Gastroesophageal sphincter (tissue), 4 donors: Measurements from ENCODE around the gene TRIM8. TPM values are rescaled to one million over a fixed set of nuclear protein-coding genes. Genes with fewer than 3 reads are reported as not detected.

Experiments
- ATAC-seq: fragments of 150-250 bp; one replicate; pipeline ENCODE4 v1.9.1; 2016; ENCODE audit warnings: mild to moderate bottlenecking, moderate library complexity
- H3K27ac ChIP-seq, 4 donors: fragments of 200-600 bp; sonication (generic) in 3 of 4; 1 replicate in 3 of 4; 2 replicates in 1 of 4; pipeline ENCODE4 v1.5.1; 2016 to 2019
- H3K27me3 ChIP-seq: fragments of 200-600 bp; sonication (generic); one replicate; pipeline ENCODE4 v1.5.1; 2019
- H3K36me3 ChIP-seq, 2 donors: fragments of 200-600 bp; sonication (generic); one replicate each; pipeline ENCODE4 v1.5.1; 2019; ENCODE audit warnings: control low read depth in 1 of 2
- H3K4me1 ChIP-seq, 3 donors: fragments of 200-600 bp; sonication (generic); 1 replicate in 2 of 3; 2 replicates in 1 of 3; pipeline ENCODE4 v1.5.1; 2016 to 2019; ENCODE audit warnings: control low read depth in 2 of 3
- H3K4me3 ChIP-seq, 2 donors: fragments of 200-600 bp; sonication (generic); one replicate each; pipeline ENCODE4 v1.5.1; 2019; ENCODE audit warnings: mild to moderate bottlenecking in 1 of 2, moderate library complexity in 1 of 2
- H3K9me3 ChIP-seq, 3 donors: fragments of 200-600 bp; sonication (generic); one replicate each; pipeline ENCODE4 v1.5.1; 2017 to 2019; ENCODE audit warnings: control low read depth in 2 of 3
- CTCF ChIP-seq, 4 experiments: fragments of 200-600 bp in 2 of 4; fragments of 450-650 bp in 2 of 4; sonication (generic) in 1 of 4; IDR thresholded peaks; one replicate each; pipeline ENCODE4 v1.5.1; 2017 to 2019; ENCODE audit warnings: antibody characterized with exemption in 4 of 4, mild to moderate bottlenecking in 2 of 4, moderate library complexity in 2 of 4
- EP300 ChIP-seq: sonication (generic); formaldehyde crosslinking; IDR thresholded peaks from one replicate; pipeline ENCODE4 v1.6.1; 2017; ENCODE audit warnings: antibody characterized with exemption, mild to moderate bottlenecking
- POLR2A ChIP-seq, 2 donors: fragments of 450-650 bp; IDR thresholded peaks; one replicate each; pipeline ENCODE4 v1.6.1; 2017; ENCODE audit warnings: antibody characterized with exemption in 2 of 2, mild to moderate bottlenecking in 2 of 2, moderate library complexity in 1 of 2
- POLR2AphosphoS5 ChIP-seq: sonication (generic); formaldehyde crosslinking; IDR thresholded peaks from one replicate; pipeline ENCODE4 v1.6.1; 2017; ENCODE audit warnings: antibody characterized with exemption
- WGBS, 2 donors: methylation state at CpG; one replicate each; pipeline ENCODE4 v1.1.5; 2018; ENCODE audit warnings: low coverage in 1 of 2; 5-methylcytosine and 5-hydroxymethylcytosine counted together
- total RNA-seq, 4 donors: library from RNA; depleted of rRNA; stranded (reverse); fragments of >200 nt; gene quantifications; one replicate each; pipeline ENCODE4 v1.1.0, GENCODE V29; 2016

Gene TRIM8
- total RNA-seq, 4 donors from 2014 or later: 96.7 to 171 (median 131) TPM

GRCh38 chr10:102675666-102676533 lies 31.6 kb downstream of the TRIM8 start:
- ATAC-seq: peak; percentile 41
- Histone ChIP-seq H3K36me3 (no peaks in the 10 kb centered on the region), H3K27me3 (no peaks in the 10 kb centered on the region), H3K4me1 (peaks cover 4 to 71% (median 42%) of the 10 kb centered on the region in 3 donors), H3K9me3 (no peaks in the 10 kb centered on the region), H3K27ac (peak overlapping the region in 3 of 4 donors; percentile 78 to 81 (median 80)), H3K4me3 (no peak overlapping the region)
- WGBS, 2 donors: 11% methylated on average over 10 to 11 of the region's 16 CpGs
- no peak for TF ChIP-seq POLR2A (IDR thresholded peaks at IDR 0.05)
- no peak for TF ChIP-seq CTCF (IDR thresholded peaks at IDR 0.05)
- no peak for TF ChIP-seq POLR2AphosphoS5
- TF ChIP-seq EP300: no peak

- Histone ChIP-seq H3K4me1 (peaks cover 4 to 71% (median 42%) of the 10 kb centered on the region in 3 donors), H3K36me3 (peaks cover 0 to 6% of the 10 kb centered on the region in 2 donors)
These were observed 32.4 kb downstream of the TRIM8 start for GRCh38 chr10:102676534-102677315.

GRCh38 chr10:102677331-102678067 lies 33.2 kb downstream of the TRIM8 start:
- H3K27me3 ChIP-seq: no peaks in the 10 kb centered on the region
- H3K36me3 ChIP-seq: peaks cover 0 to 14% of the 10 kb centered on the region in 2 donors
- no peak for TF ChIP-seq POLR2AphosphoS5
- no peak for TF ChIP-seq EP300
- TF ChIP-seq POLR2A (IDR thresholded peaks at IDR 0.05): no peak
- no peak for TF ChIP-seq CTCF (IDR thresholded peaks at IDR 0.05)
- WGBS, 2 donors: 90% methylated on average over 2 of the region's 9 CpGs; no CpG with 5 or more reads in 1 of the 2 donors
- no peak overlapping the region for H3K4me3 ChIP-seq
- no peak for ATAC-seq
- peak overlapping the region in 3 of 4 donors; percentile 20 to 78 (median 64) for H3K27ac ChIP-seq
- H3K9me3 ChIP-seq: no peaks in the 10 kb centered on the region
- peaks cover 4 to 69% (median 42%) of the 10 kb centered on the region in 3 donors for H3K4me1 ChIP-seq

More at GRCh38 chr10:102676534-102677315, 32.4 kb downstream of the TRIM8 start:
- TF ChIP-seq POLR2A (IDR thresholded peaks at IDR 0.05) (no peak), CTCF (IDR thresholded peaks at IDR 0.05) (no peak), EP300 (no peak), POLR2AphosphoS5 (no peak)
- no peak for ATAC-seq
- 27 to 54% methylated on average over 2 to 5 of the region's 9 CpGs for WGBS, 2 donors
- H3K27me3 ChIP-seq: no peaks in the 10 kb centered on the region
- H3K9me3 ChIP-seq: no peaks in the 10 kb centered on the region
- H3K27ac ChIP-seq: peak overlapping the region in 3 of 4 donors; percentile 20 to 78 (median 64)
- H3K4me3 ChIP-seq: no peak overlapping the region

GRCh38 chr10:102678068-102678400 lies 33.8 kb downstream of the TRIM8 start:
- ATAC-seq: no peak
- H3K36me3 ChIP-seq: peaks cover 0 to 19% of the 10 kb centered on the region in 2 donors
- peaks cover 4 to 64% (median 42%) of the 10 kb centered on the region in 3 donors for H3K4me1 ChIP-seq
- 80 to 85% methylated on average over 2 to 8 of the region's 9 CpGs for WGBS, 2 donors
- no peaks in the 10 kb centered on the region for H3K9me3 ChIP-seq
- TF ChIP-seq CTCF (IDR thresholded peaks at IDR 0.05) (no peak), POLR2AphosphoS5 (no peak), EP300 (no peak), POLR2A (IDR thresholded peaks at IDR 0.05) (no peak)
- H3K4me3 ChIP-seq: no peak overlapping the region
- H3K27ac ChIP-seq: peak overlapping the region in 1 of 4 donors; percentile 78
- H3K27me3 ChIP-seq: no peaks in the 10 kb centered on the region
